HG03039 (cell line): ENCODE results near the gene TRIM14.
"Not testable (repeated sequence)": the region's sequence is repeated elsewhere in the genome, so short reads cannot be mapped to it uniquely, and the experiment has no call there.

Source experiments
- ATAC-seq: cut with Tn5 transposase; IDR thresholded peaks from one replicate; pipeline ENCODE4 v1.9.1; 2021; ENCODE audit warnings: mild to moderate bottlenecking, moderate library complexity; ENCODE audit not compliant: unreplicated experiment

TRIM14 gene

GRCh38 chr9:98083566-98084183, 35.3 kb downstream of the TRIM14 start:
- ATAC-seq, result no peak

- ATAC-seq, result no peak
Measured at GRCh38 chr9:98083061-98083501, 35.9 kb downstream of the TRIM14 start.

- no peak for ATAC-seq
Measured at GRCh38 chr9:98081477-98082219, 37.4 kb downstream of the TRIM14 start.

DNA sequence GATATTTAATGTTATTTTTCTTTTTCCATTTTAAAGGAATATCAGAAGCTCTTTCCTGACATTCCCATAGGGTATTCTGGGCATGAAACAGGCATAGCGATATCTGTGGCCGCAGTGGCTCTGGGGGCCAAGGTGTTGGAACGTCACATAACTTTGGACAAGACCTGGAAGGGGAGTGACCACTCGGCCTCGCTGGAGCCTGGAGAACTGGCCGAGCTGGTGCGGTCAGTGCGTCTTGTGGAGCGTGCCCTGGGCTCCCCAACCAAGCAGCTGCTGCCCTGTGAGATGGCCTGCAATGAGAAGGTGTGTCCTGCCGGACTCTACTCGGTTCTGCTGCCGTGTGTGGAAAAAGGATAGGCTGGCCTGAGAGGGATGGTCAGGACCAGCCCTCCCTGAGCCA, 38.2 kb downstream of the TRIM14 start:
- ATAC-seq, result no peak

GRCh38 chr9:98080326-98080725, 38.7 kb downstream of the TRIM14 start:
- ATAC-seq, result no peak

- ATAC-seq, result no peak
Measured at GRCh38 chr9:98078895-98079294, 40.1 kb downstream of the TRIM14 start.

DNA sequence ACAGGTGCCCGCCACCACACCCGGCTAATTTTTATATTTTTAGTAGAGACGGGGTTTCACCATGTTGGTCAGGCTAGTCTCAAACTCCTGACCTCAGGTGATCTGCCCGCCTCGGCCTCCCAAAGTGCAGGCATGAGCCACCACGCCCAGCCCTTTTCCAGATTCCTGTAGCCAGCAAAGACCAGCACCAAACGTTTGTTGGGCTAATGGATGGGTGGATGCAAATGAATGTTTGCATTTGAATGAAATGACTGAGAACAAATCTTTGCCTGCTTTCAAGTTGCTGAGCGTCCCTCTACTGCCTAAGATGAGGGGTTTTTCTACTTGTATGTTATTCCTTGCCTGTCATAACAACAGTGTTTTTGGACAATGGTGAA, 42.5 kb downstream of the TRIM14 start:
- ATAC-seq, result not testable (repeated sequence)

DNA sequence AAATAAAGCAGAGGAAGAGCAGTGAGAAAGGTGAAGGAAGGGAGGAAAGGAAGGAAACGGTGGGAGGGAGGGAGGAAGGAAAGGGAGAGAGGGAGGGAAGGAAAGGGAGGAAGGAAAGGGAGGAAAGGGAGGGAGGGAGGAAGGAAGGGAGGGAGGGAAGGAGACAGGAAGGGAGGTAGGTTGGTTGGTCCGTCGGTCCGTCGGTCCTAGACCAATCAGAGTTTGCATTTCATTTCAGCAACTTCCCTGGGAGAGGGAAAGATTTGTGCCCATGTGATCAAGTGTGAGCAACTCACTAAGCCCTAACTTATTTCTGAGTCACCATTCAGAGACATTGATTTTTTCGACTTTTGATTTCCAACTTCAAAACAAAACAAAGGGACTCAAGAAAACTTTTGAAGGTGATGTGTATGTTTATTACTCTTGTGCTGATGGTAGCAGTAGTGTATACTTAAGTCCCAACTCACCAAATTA, 43.7 kb downstream of the TRIM14 start:
- ATAC-seq, result no peak

- no peak for ATAC-seq
Measured at GRCh38 chr9:98074115-98074990, 44.7 kb downstream of the TRIM14 start.

DNA sequence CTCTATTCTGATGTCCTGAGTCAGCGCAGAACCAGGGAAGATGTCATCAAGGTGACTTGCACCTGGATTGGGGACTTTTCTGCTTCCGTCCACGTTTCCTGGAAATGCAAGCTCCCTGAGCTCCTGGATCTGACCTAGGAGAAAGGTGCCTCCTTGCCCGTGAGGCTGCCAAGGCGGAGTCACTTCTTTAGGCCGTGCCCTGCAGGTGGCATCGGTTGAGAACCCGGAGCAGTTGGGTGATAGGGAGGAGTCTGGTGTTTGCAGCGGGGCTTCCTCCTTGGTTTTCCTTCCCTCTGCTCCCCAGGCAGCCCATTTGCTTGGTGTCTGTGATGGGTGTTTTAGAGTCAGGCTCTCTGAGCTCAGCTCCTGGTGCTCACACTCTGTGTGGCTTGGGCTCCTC, 47.3 kb downstream of the TRIM14 start:
- no peak for ATAC-seq

DNA sequence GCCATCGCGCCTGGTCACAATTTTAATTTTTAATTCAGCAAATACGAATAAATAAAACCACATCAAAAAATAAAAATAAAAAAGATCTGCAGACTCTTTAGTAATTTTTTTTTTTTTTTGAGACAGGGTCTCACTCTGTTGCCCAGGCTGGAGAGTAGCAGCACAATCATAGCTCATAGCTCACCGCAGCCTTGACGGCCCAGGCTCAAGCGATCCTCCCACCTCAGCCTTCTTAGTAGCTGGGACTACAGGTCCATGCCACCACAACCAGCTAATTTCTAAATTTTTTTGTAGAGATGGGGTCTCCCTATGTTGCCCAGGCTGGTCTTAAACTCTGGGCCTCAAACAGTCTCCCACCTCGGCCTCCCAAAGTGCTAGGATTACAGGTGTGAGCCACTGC, 48.3 kb downstream of the TRIM14 start:
- no peak for ATAC-seq

GRCh38 chr9:98069551-98069950, 49.5 kb downstream of the TRIM14 start:
- ATAC-seq, result no peak

GRCh38 chr9:98067184-98067583, 51.8 kb downstream of the TRIM14 start:
- no peak for ATAC-seq

DNA sequence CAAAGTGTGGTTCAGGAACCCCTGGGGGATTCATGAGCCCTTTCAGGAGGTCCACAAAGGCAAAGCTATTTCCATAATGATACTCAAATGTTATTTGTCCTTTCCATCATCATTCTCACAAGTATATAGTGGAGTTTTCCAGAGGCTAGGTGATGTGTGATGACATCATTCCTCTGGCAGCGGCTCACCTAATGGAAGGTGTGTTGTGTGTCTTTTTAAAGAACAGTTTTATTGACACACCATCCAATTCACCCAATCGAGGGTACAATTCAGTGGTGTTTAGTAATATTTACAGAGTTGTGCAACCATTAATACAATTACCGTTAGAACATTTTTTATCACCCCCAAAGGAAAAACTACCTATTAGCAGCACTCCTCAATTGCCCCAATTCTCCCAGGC, 52.8 kb downstream of the TRIM14 start:
- no peak for ATAC-seq

DNA sequence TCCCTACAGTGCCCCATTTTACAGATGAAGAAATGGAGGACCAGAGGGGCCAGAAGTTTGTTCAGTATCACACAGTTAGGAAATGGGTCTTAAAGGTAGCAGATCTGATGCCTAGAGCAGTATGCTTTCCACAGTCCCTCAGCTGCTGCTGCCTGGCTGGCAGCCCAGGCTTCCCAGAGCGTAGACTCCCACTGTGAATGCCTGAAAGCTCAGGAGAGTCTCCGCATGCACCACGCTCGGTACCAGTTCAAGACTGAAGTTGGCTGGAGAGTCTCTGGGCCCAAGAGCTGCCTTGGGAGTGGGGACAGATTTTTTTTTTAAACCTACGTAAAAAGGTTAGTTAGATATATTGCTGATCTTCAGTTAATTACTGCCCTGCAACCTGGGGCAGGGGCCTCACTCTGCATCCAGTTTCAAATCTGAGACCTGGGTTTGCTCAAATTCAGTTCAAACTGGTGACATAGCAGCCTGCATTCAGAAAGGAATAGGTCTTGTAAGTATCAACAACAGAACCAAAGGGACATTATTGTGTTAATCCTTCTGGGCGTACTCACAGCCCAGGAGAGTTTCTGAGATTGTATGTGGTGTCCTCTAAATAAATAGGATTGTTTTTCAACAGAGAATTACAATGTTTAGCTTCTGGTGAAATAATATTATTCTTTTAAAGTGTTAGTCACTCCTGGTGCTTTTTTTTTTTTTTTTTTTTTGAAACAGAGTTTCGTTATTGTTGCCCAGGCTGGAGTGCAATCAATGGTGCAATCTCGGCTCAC, 54.2 kb downstream of the TRIM14 start:
- no peak for ATAC-seq

DNA sequence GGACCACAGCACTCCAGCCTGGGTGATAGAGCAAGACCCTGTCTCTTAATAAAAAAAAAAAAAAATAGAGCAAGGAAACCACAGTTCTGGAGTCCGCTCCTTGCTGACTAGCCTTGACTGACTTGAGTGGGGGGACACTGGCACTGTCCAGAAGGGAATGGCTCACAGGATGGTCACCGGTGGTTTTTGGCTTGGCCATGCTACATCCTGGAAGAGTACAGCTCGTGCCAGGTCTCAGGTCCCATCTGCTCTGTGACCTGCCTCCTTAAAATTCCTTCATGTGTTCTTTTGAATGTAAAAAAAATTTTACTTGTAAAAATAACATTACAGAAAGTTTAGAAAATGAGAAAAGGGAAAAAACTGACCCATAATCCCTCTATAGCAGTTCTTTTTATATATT, 56.9 kb downstream of the TRIM14 start:
- no peak for ATAC-seq

DNA sequence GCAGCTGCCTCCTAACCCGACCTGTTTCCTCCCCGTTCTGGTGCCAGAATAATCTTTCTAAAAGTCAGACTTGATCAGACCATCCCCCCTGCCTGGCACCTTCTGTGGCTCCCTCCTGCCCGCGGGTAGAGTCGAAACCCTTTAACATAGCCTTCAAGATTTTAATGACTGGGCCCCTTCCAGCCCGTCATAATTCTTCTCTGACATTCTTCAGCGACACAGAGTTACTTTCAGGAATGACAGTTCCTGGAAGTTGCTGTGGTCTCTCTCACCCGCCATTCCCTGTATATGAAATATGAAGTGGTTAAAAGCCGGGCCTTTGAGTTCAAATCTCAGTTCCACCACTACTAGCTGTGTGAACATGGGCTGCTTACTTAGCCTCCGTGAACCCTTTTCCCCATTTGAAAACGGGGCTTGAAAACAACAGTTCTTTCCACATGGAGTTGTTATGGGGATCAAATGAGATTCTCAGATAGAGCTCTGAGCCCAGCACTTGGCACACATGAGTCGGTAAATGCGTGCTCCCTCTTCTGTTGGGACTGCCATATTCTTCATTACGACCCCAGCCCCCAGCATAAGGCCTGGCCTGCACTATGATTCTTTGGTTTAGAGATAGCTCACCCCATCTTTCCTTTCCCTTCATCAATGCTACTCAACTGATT, 61.8 kb downstream of the TRIM14 start:
- ATAC-seq, result peak; percentile 1

DNA sequence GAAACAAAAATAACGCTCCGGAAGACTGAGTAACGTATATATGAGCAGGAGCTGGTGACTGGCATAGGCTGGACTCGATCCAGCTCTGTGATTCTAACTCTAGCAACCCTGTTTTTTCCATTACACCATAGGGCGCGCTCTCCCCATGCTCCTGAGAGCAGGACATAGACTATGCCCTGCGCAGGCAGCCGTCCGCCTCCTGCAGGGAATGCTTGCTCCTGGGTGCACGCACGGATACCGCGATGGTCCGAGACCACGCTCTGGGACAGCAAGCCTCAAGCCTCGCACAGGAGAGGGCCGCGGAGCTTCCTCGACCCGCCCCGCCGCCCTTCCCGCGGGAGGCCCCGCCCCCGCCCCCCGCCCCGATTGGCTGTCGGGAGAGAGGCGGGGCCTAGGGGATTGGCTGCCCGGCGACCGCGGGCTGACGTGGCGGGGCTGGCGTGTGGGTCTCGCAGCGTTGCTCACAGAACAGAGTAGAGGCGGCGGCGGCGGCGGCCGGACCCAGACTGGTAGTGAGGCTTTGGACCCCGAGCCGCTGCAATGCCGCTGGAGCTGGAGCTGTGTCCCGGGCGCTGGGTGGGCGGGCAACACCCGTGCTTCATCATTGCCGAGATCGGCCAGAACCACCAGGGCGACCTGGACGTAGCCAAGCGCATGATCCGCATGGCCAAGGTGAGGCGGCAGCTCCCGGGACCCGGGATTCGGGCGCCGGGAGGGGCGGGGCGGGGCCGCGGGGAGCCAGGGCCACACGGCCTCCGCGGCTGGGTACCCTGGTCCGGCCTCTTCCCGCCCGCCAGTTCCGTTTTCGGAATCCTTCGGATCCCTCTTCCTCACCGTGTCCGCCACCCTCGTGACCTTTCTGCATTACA, 62.5 kb downstream of the TRIM14 start, which contains the start of gene NANS:
TSS of gene NANS (plus strand) at position 464 of the 869 bp plus-strand sequence. CDS start at position 541, 77 bp downstream.
- peak; percentile 93 for ATAC-seq

DNA sequence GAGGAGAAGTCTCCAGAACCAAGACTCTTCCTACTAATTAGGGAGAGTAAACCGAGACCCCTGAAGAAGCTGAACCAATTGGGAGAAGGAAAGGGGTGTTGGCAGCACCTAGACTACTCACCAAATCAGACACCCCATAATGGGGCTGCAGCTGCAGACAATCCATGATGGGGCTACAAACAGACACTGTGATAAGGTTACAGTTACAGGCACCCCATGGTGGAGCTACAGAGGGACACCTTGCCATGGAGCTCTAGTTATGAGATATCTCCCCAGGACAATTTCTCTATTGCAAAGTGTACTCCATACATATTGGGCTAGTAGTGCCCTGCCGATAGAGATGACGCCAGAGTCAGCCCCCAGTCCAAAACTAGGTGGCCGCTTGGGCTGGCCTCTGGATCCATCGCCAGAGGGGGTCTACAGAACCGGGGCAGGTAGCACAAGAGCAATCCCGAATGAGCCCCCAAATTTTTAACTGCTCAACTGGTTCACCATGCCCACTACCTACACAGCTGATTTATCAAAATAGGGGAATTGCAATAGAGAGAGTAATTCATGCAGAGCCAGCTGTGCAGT, 64.6 kb downstream of the TRIM14 start:
- no peak for ATAC-seq
